HEK293 (cell line): ENCODE data around the gene RNF224.

ENCODE experiments used
- CTCF ChIA-PET: fragments of 350-600 bp; formaldehyde crosslinking; extraction: SDS; loops from one replicate; lab custom pipeline; 2021; ENCODE audit warnings: antibody characterized with exemption; lab: Yijun Ruan, JAX
- POLR2A ChIA-PET: fragments of 300-600 bp; formaldehyde crosslinking; extraction: SDS; loops from one replicate; lab custom pipeline; 2020; ENCODE audit warnings: antibody characterized with exemption, inconsistent platforms; lab: Yijun Ruan, JAX
- H3K27ac ChIP-seq: fragments of 200-500 bp; sonication (Bioruptor generic); 2 replicates; pipeline ENCODE4 v1.5.1; 2014; ENCODE audit warnings: low read depth, low read length, control low read depth, inconsistent platforms; ENCODE audit errors: extremely low read depth
- H3K36me3 ChIP-seq, 2 experiments: fragments of 200-500 bp in 1 of 2; sonication (Bioruptor generic) in 1 of 2; 1 replicate in 1 of 2; 2 replicates in 1 of 2; pipeline ENCODE4 v1.5.1; 2014 to 2017; ENCODE audit warnings: inconsistent platforms in 2 of 2, low read length in 2 of 2; ENCODE audit not compliant: control insufficient read depth in 2 of 2, insufficient read depth in 1 of 2
- H3K4me1 ChIP-seq: fragments of 200-500 bp; sonication (Bioruptor generic); 2 replicates; pipeline ENCODE4 v1.5.1; 2014; ENCODE audit warnings: mild to moderate bottlenecking, low read length, inconsistent platforms; ENCODE audit not compliant: control insufficient read depth, insufficient read depth
- H3K4me3 ChIP-seq: 2 replicates; pipeline ENCODE4 v1.5.1; 2011; ENCODE audit warnings: low read depth, mild to moderate bottlenecking, control low read depth, low read length, moderate library complexity
- H3K9me3 ChIP-seq: fragments of 200-500 bp; sonication (Bioruptor generic); 2 replicates; pipeline ENCODE4 v1.5.1; 2014; ENCODE audit warnings: low read depth, low read length, inconsistent platforms; ENCODE audit not compliant: control insufficient read depth, insufficient read depth
- BCL11B ChIP-seq: fragments of 450-650 bp; formaldehyde crosslinking; IDR thresholded peaks from 2 replicates; pipeline ENCODE4 v1.5.1; 2016; ENCODE audit warnings: low read depth, missing biosample characterization, missing genetic modification characterization
- EGR2 ChIP-seq: fragments of 450-650 bp; formaldehyde crosslinking; IDR thresholded peaks from 2 replicates; pipeline ENCODE4 v1.5.1; 2016; ENCODE audit warnings: low read depth, missing biosample characterization, missing genetic modification characterization
- FEZF1 ChIP-seq: fragments of 450-650 bp; formaldehyde crosslinking; IDR thresholded peaks from 2 replicates; pipeline ENCODE4 v1.5.1; 2016; ENCODE audit warnings: missing biosample characterization, missing genetic modification characterization
- SP7 ChIP-seq: fragments of 450-650 bp; formaldehyde crosslinking; IDR thresholded peaks from 2 replicates; pipeline ENCODE4 v1.5.1; 2016; ENCODE audit warnings: missing biosample characterization, missing genetic modification characterization
- WT1 ChIP-seq: fragments of 450-650 bp; formaldehyde crosslinking; IDR thresholded peaks from 2 replicates; pipeline ENCODE4 v1.5.1; 2016; ENCODE audit warnings: missing biosample characterization, missing genetic modification characterization
- ZEB2 ChIP-seq: fragments of 450-650 bp; formaldehyde crosslinking; IDR thresholded peaks from 2 replicates; pipeline ENCODE4 v1.5.1; 2016; ENCODE audit warnings: missing biosample characterization, missing genetic modification characterization
- ZNF10 ChIP-seq: fragments of 450-650 bp; formaldehyde crosslinking; IDR thresholded peaks from 2 replicates; pipeline ENCODE4 v1.5.1; 2017; ENCODE audit warnings: missing biosample characterization, missing genetic modification characterization
- ZNF19 ChIP-seq: fragments of 450-650 bp; formaldehyde crosslinking; IDR thresholded peaks from 2 replicates; pipeline ENCODE4; 2016; ENCODE audit warnings: missing biosample characterization, missing genetic modification characterization, low read depth
- ZNF324 ChIP-seq: fragments of 450-650 bp; formaldehyde crosslinking; IDR thresholded peaks from 2 replicates; pipeline ENCODE4 v1.5.1; 2016; ENCODE audit warnings: missing biosample characterization, missing genetic modification characterization
- ZNF391 ChIP-seq: fragments of 450-650 bp; formaldehyde crosslinking; IDR thresholded peaks from 2 replicates; pipeline ENCODE4 v1.5.1; 2016; ENCODE audit warnings: low read depth, missing biosample characterization, missing genetic modification characterization, borderline replicate concordance
- ZNF560 ChIP-seq: fragments of 450-650 bp; formaldehyde crosslinking; IDR thresholded peaks from 2 replicates; pipeline ENCODE4 v1.5.1; 2017; ENCODE audit warnings: missing biosample characterization, missing genetic modification characterization, borderline replicate concordance
- ZNF600 ChIP-seq: fragments of 450-650 bp; formaldehyde crosslinking; IDR thresholded peaks from 2 replicates; pipeline ENCODE4 v1.5.1; 2016; ENCODE audit warnings: missing biosample characterization, missing genetic modification characterization
- ZNF776 ChIP-seq: fragments of 450-650 bp; formaldehyde crosslinking; IDR thresholded peaks from 2 replicates; pipeline ENCODE4 v1.5.0; 2017; ENCODE audit warnings: missing biosample characterization, missing genetic modification characterization, borderline replicate concordance
- ZNF792 ChIP-seq: fragments of 450-650 bp; formaldehyde crosslinking; IDR thresholded peaks from 2 replicates; pipeline ENCODE4 v1.5.1; 2016; ENCODE audit warnings: missing biosample characterization, missing genetic modification characterization
- TF ChIP-seq, protein P1 (sequence below): fragments of 450-650 bp; formaldehyde crosslinking; IDR thresholded peaks from 2 replicates; pipeline ENCODE4 v1.5.1; 2016; ENCODE audit warnings: missing biosample characterization, missing genetic modification characterization
- TF ChIP-seq, protein P2 (sequence below): fragments of 450-650 bp; formaldehyde crosslinking; IDR thresholded peaks from 2 replicates; pipeline ENCODE4 v1.5.1; 2016; ENCODE audit warnings: missing biosample characterization, missing genetic modification characterization
- TF ChIP-seq, protein P3 (sequence below): fragments of 450-650 bp; formaldehyde crosslinking; IDR thresholded peaks from 2 replicates; pipeline ENCODE4 v1.5.1; 2016; ENCODE audit warnings: missing biosample characterization, missing genetic modification characterization
- TF ChIP-seq, protein P4 (sequence below): fragments of 450-650 bp; IDR thresholded peaks from 2 replicates; pipeline ENCODE4 v1.5.1; 2018; ENCODE audit warnings: missing biosample characterization, mild to moderate bottlenecking, missing genetic modification characterization
- TF ChIP-seq, protein P5 (sequence below): fragments of 450-650 bp; formaldehyde crosslinking; IDR thresholded peaks from 2 replicates; pipeline ENCODE4 v1.5.1; 2016; ENCODE audit warnings: missing biosample characterization, missing genetic modification characterization

Gene RNF224

DNA sequence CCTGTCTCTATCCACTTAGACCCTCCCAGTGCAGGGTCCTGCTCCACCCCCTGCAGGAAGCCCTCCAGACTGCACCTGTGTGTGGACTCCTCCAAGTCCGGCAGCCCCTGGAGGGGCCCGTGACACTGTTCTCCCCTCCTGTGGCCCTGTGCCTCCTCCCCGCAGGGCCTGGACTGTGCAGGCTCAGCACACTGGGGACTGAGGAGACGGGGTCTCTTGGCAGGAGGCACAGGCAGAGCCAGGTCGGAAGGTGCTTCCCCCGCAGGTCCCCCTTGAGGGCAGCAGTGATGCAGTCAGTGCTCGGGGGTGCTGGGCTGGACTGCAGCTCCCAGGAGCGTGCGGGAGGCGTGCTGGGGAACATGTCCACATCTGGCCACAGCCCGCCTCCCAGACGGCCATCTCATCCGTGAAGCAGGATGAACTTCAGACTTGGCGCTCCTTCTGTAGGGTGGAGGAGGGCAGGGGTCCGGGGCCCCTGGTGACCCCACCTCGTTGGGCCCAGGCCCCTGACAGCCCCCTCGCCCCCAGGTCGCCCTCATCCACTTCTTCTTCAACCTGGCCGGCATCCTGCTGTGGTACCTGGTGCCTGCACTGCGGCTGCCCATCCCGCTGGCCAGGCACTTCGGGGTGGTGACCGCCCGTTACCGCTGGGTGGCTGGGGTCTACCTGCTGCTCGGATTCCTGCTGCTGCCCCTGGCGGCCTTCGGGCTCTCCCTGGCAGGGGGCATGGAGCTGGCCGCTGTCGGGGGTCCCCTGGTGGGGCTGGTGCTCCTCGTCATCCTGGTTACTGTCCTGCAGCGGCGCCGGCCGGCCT, 8.3 kb downstream of the RNF224 start:
- Histone ChIP-seq H3K9me3 (no peaks in the 10 kb centered on the region), H3K4me3 (no peak overlapping the region), H3K27ac (no peak overlapping the region)
- ChIA-PET POLR2A (interaction anchor here (0.7 to 11.5 kb wide), 9 partner anchors 9 to 189 kb away, joined by 3 to 336 read pairs (median 10); partner anchors contain the start of genes CYSRT1, NELFB, RNF208 and RNF224), CTCF (interaction anchor here (0.5 to 3.4 kb wide), 33 partner anchors 8 to 458 kb away, joined by 3 to 45 read pairs (median 6); partner anchors contain the start of genes ANAPC2, CYSRT1, LRRC26 and NELFB)
- TF ChIP-seq, protein P1, sequence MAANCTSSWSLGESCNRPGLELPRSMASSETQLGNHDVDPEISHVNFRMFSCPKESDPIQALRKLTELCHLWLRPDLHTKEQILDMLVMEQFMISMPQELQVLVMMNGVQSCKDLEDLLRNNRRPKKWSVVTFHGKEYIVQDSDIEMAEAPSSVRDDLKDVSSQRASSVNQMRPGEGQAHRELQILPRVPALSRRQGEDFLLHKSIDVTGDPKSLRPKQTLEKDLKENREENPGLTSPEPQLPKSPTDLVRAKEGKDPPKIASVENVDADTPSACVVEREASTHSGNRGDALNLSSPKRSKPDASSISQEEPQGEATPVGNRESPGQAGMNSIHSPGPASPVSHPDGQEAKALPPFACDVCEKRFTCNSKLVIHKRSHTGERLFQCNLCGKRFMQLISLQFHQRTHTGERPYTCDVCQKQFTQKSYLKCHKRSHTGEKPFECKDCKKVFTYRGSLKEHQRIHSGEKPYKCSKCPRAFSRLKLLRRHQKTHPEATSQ = no peak
- TF ChIP-seq ZNF560 (tag by site-specific recombination) (no peak), FEZF1 (tag by site-specific recombination) (no peak), EGR2 (tag by site-specific recombination) (no peak), SP7 (tag by site-specific recombination) (no peak), ZNF600 (tag by site-specific recombination) (peak; percentile 80), ZNF10 (tag by site-specific recombination) (no peak), ZNF792 (no peak), ZNF391 (no peak), BCL11B (tag by site-specific recombination) (0 out of 2 replicates have a peak, but pooled peaks have one; percentile 31), ZEB2 (tag by site-specific recombination) (no peak), ZNF776 (tag by site-specific recombination) (no peak), ZNF19 (no peak), WT1 (tag by site-specific recombination) (no peak), ZNF324 (tag by site-specific recombination) (no peak)
- TF ChIP-seq, protein P2, sequence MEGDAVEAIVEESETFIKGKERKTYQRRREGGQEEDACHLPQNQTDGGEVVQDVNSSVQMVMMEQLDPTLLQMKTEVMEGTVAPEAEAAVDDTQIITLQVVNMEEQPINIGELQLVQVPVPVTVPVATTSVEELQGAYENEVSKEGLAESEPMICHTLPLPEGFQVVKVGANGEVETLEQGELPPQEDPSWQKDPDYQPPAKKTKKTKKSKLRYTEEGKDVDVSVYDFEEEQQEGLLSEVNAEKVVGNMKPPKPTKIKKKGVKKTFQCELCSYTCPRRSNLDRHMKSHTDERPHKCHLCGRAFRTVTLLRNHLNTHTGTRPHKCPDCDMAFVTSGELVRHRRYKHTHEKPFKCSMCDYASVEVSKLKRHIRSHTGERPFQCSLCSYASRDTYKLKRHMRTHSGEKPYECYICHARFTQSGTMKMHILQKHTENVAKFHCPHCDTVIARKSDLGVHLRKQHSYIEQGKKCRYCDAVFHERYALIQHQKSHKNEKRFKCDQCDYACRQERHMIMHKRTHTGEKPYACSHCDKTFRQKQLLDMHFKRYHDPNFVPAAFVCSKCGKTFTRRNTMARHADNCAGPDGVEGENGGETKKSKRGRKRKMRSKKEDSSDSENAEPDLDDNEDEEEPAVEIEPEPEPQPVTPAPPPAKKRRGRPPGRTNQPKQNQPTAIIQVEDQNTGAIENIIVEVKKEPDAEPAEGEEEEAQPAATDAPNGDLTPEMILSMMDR (tag by site-specific recombination) = peak; percentile 60
- TF ChIP-seq, protein P3, sequence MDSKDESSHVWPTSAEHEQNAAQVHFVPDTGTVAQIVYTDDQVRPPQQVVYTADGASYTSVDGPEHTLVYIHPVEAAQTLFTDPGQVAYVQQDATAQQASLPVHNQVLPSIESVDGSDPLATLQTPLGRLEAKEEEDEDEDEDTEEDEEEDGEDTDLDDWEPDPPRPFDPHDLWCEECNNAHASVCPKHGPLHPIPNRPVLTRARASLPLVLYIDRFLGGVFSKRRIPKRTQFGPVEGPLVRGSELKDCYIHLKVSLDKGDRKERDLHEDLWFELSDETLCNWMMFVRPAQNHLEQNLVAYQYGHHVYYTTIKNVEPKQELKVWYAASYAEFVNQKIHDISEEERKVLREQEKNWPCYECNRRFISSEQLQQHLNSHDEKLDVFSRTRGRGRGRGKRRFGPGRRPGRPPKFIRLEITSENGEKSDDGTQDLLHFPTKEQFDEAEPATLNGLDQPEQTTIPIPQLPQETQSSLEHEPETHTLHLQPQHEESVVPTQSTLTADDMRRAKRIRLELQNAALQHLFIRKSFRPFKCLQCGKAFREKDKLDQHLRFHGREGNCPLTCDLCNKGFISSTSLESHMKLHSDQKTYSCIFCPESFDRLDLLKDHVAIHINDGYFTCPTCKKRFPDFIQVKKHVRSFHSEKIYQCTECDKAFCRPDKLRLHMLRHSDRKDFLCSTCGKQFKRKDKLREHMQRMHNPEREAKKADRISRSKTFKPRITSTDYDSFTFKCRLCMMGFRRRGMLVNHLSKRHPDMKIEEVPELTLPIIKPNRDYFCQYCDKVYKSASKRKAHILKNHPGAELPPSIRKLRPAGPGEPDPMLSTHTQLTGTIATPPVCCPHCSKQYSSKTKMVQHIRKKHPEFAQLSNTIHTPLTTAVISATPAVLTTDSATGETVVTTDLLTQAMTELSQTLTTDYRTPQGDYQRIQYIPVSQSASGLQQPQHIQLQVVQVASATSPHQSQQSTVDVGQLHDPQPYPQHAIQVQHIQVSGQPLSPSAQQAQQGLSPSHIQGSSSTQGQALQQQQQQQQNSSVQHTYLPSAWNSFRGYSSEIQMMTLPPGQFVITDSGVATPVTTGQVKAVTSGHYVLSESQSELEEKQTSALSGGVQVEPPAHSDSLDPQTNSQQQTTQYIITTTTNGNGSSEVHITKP = 0 out of 2 replicates have a peak, but pooled peaks have one; percentile 11
- TF ChIP-seq, protein P4, sequence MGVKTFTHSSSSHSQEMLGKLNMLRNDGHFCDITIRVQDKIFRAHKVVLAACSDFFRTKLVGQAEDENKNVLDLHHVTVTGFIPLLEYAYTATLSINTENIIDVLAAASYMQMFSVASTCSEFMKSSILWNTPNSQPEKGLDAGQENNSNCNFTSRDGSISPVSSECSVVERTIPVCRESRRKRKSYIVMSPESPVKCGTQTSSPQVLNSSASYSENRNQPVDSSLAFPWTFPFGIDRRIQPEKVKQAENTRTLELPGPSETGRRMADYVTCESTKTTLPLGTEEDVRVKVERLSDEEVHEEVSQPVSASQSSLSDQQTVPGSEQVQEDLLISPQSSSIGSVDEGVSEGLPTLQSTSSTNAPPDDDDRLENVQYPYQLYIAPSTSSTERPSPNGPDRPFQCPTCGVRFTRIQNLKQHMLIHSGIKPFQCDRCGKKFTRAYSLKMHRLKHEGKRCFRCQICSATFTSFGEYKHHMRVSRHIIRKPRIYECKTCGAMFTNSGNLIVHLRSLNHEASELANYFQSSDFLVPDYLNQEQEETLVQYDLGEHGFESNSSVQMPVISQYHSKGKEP (tag by site-specific recombination) = no peak
- TF ChIP-seq, protein P5, sequence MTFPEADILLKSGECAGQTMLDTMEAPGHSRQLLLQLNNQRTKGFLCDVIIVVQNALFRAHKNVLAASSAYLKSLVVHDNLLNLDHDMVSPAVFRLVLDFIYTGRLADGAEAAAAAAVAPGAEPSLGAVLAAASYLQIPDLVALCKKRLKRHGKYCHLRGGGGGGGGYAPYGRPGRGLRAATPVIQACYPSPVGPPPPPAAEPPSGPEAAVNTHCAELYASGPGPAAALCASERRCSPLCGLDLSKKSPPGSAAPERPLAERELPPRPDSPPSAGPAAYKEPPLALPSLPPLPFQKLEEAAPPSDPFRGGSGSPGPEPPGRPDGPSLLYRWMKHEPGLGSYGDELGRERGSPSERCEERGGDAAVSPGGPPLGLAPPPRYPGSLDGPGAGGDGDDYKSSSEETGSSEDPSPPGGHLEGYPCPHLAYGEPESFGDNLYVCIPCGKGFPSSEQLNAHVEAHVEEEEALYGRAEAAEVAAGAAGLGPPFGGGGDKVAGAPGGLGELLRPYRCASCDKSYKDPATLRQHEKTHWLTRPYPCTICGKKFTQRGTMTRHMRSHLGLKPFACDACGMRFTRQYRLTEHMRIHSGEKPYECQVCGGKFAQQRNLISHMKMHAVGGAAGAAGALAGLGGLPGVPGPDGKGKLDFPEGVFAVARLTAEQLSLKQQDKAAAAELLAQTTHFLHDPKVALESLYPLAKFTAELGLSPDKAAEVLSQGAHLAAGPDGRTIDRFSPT (tag by site-specific recombination) = 0 out of 2 replicates have a peak, but pooled peaks have one; percentile 36
- TF ChIP-seq, all 188 proteins: peak for 5
- Histone ChIP-seq H3K36me3 (peaks cover 0 to 7% of the 10 kb centered on the region in 2 experiments; a peak in 1 of 3 replicates), H3K4me1 (peaks cover 3% of the 10 kb centered on the region; the same call in 1 of the 2 replicates)
